Neural cell (in vitro differentiated cells): ENCODE measurements around the gene RANBP1. TPM values are rescaled to one million over a fixed set of nuclear protein-coding genes. Genes with fewer than 3 reads are reported as not detected.

ENCODE experiments used
- H2AFZ ChIP-seq: fragments of 200-600, 300-800 bp; sonication (generic), shearing (Covaris generic); 2 replicates; pipeline ENCODE4 v1.6.0; 2014; ENCODE audit warnings: low read depth, mild to moderate bottlenecking, antibody characterized with exemption, low read length, moderate library complexity
- H3F3A ChIP-seq: fragments of 200-600 bp; shearing (Covaris generic); 2 replicates; pipeline ENCODE4 v1.6.1; 2016; ENCODE audit warnings: mild to moderate bottlenecking, moderate library complexity, mixed read lengths, antibody characterized with exemption, low read length; ENCODE audit not compliant: insufficient read depth, poor library complexity, severe bottlenecking
- H3K27ac ChIP-seq: fragments of 200-600, 300-800 bp; sonication (generic), shearing (Covaris generic); 2 replicates; pipeline ENCODE4 v1.5.1; 2014; ENCODE audit warnings: mild to moderate bottlenecking, low read length, moderate library complexity
- H3K27me3 ChIP-seq: fragments of 300-800, 200-600 bp; sonication (generic), shearing (Covaris generic); 2 replicates; pipeline ENCODE4 v1.6.0; 2014; ENCODE audit warnings: mild to moderate bottlenecking, low read depth, low read length, moderate library complexity; ENCODE audit not compliant: insufficient read depth
- H3K36me3 ChIP-seq: fragments of 300-800, 200-600 bp; sonication (generic), shearing (Covaris generic); 2 replicates; pipeline ENCODE4 v1.5.1; 2014; ENCODE audit warnings: mild to moderate bottlenecking, antibody characterized with exemption, low read length, moderate library complexity; ENCODE audit not compliant: insufficient read depth
- H3K4me2 ChIP-seq: fragments of 300-800, 200-600 bp; sonication (generic), shearing (Covaris generic); 2 replicates; pipeline ENCODE4 v1.6.0; 2014; ENCODE audit warnings: mild to moderate bottlenecking, low read length
- H3K4me3 ChIP-seq: fragments of 300-800, 200-600 bp; sonication (generic), shearing (Covaris generic); 2 replicates; pipeline ENCODE4 v1.5.1; 2014; ENCODE audit warnings: mild to moderate bottlenecking, low read length, moderate library complexity
- H3K79me2 ChIP-seq: fragments of 200-600 bp; shearing (Covaris generic); replicated peaks from 2 replicates; pipeline ENCODE4 v1.6.0; 2014; ENCODE audit warnings: mild to moderate bottlenecking, low read length, moderate library complexity; ENCODE audit not compliant: insufficient read depth
- H3K9ac ChIP-seq: fragments of 300-800, 200-600 bp; sonication (generic), shearing (Covaris generic); 2 replicates; pipeline ENCODE4 v1.6.1; 2016; ENCODE audit warnings: mild to moderate bottlenecking, low read length, mixed read lengths
- H3K9me2 ChIP-seq: fragments of 200-600 bp; shearing (Covaris generic); 2 replicates; pipeline ENCODE4 v1.6.1; 2016; ENCODE audit warnings: mild to moderate bottlenecking, low read length, mixed read lengths; ENCODE audit not compliant: insufficient read depth
- H3K9me3 ChIP-seq: fragments of 200-600, 300-800 bp; sonication (generic), shearing (Covaris generic); 2 replicates; pipeline ENCODE4 v1.6.1; 2016; ENCODE audit warnings: mild to moderate bottlenecking, mixed run types, low read length, moderate library complexity, mixed read lengths
- H4K20me1 ChIP-seq: fragments of 200-600 bp; shearing (Covaris generic); 2 replicates; pipeline ENCODE4 v1.6.1; 2016; ENCODE audit warnings: mild to moderate bottlenecking, mixed run types; ENCODE audit not compliant: insufficient read depth
- EP300 ChIP-seq: fragments of 450-650 bp; conservative IDR thresholded peaks from 2 replicates; pipeline ENCODE4 v1.6.1; 2014; ENCODE audit warnings: antibody characterized with exemption, mild to moderate bottlenecking, moderate library complexity; ENCODE audit not compliant: poor library complexity, severe bottlenecking
- EZH2 ChIP-seq: fragments of 200-600, 300-800 bp; shearing (Covaris generic), sonication (generic); IDR thresholded peaks from 2 replicates; pipeline ENCODE4 v1.6.1; 2014; ENCODE audit warnings: antibody characterized with exemption, low read length, borderline replicate concordance, mild to moderate bottlenecking; ENCODE audit not compliant: insufficient read depth, poor library complexity, severe bottlenecking
- MXI1 ChIP-seq: fragments of 450-650 bp; conservative IDR thresholded peaks from 2 replicates; pipeline ENCODE4 v1.6.1; 2014; ENCODE audit warnings: antibody characterized with exemption, mild to moderate bottlenecking; ENCODE audit not compliant: poor library complexity, severe bottlenecking
- POLR2AphosphoS5 ChIP-seq: IDR thresholded peaks from 2 replicates; pipeline ENCODE4 v1.6.1; 2012
- RAD21 ChIP-seq: fragments of 450-650 bp; conservative IDR thresholded peaks from 2 replicates; pipeline ENCODE4 v1.6.1; 2014; ENCODE audit warnings: antibody characterized with exemption, mild to moderate bottlenecking, moderate library complexity
- SMC3 ChIP-seq: fragments of 450-650 bp; conservative IDR thresholded peaks from 2 replicates; pipeline ENCODE4 v1.6.1; 2014; ENCODE audit warnings: antibody characterized with exemption, mild to moderate bottlenecking, moderate library complexity; ENCODE audit not compliant: poor library complexity
- TAF1 ChIP-seq: IDR thresholded peaks from 2 replicates; pipeline ENCODE4 v1.6.1; 2012; ENCODE audit warnings: low read depth
- polyA plus RNA-seq: library from polyadenylated mRNA; depleted of rRNA; stranded (reverse); fragments of >200 nt; gene quantifications from 2 replicates; pipeline ENCODE4 v1.2.3, GENCODE V29; 2014
- TF ChIP-seq, protein P1 (sequence below): fragments of 450-650 bp; IDR thresholded peaks from 2 replicates; pipeline ENCODE4 v1.5.1; 2014; ENCODE audit warnings: antibody characterized with exemption, mild to moderate bottlenecking, moderate library complexity; ENCODE audit not compliant: poor library complexity, severe bottlenecking
- TF ChIP-seq, protein P2 (sequence below): IDR thresholded peaks from 2 replicates; pipeline ENCODE4 v1.6.1; 2012; ENCODE audit warnings: borderline replicate concordance

The RANBP1 gene
- polyA plus RNA-seq, 1 donor from 2014 or later = 360 TPM

DNA sequence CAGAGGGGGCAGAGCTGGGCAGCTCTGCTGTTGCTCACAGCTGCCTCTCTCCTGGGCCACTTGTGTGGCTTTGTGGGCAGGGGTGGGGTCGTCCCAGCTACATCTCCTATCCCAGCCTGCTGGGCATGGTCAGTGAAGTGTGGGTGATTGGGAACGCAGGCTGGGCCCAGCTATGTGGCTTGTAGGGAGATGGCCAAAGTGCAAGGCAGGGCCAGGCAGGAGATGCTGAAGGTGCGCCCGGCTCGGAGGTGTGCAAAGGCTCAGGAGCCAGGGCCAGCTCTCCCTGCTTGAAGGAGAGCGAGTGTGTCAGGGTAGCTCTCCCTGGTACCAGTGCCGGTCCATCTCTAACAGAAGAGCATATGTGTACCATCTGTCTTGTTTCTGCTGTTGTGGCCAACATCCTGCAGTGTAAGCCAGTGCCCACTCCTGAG lies 8.4 kb upstream of the RANBP1 start:
- H2AFZ ChIP-seq = no peak overlapping the region
- H3F3A ChIP-seq = no peaks in the 10 kb centered on the region
- H3K9me3 ChIP-seq = no peaks in the 10 kb centered on the region
- H3K27ac ChIP-seq = no peak overlapping the region
- no peak overlapping the region for H3K9ac ChIP-seq
- H3K27me3 ChIP-seq = no peaks in the 10 kb centered on the region
- no peaks in the 10 kb centered on the region for H3K9me2 ChIP-seq
- H3K36me3 ChIP-seq = peaks cover 14% of the 10 kb centered on the region
- peaks cover 5% of the 10 kb centered on the region for H3K79me2 ChIP-seq
- TF ChIP-seq POLR2AphosphoS5 (no peak), SMC3 (no peak), EZH2 (no peak), TAF1 (no peak), MXI1 (no peak), RAD21 (no peak)
- TF ChIP-seq, protein P1, sequence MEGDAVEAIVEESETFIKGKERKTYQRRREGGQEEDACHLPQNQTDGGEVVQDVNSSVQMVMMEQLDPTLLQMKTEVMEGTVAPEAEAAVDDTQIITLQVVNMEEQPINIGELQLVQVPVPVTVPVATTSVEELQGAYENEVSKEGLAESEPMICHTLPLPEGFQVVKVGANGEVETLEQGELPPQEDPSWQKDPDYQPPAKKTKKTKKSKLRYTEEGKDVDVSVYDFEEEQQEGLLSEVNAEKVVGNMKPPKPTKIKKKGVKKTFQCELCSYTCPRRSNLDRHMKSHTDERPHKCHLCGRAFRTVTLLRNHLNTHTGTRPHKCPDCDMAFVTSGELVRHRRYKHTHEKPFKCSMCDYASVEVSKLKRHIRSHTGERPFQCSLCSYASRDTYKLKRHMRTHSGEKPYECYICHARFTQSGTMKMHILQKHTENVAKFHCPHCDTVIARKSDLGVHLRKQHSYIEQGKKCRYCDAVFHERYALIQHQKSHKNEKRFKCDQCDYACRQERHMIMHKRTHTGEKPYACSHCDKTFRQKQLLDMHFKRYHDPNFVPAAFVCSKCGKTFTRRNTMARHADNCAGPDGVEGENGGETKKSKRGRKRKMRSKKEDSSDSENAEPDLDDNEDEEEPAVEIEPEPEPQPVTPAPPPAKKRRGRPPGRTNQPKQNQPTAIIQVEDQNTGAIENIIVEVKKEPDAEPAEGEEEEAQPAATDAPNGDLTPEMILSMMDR = no peak
- no peak overlapping the region for H3K4me2 ChIP-seq
- no peak overlapping the region for H3K4me3 ChIP-seq
- H4K20me1 ChIP-seq = peaks cover 6% of the 10 kb centered on the region

DNA sequence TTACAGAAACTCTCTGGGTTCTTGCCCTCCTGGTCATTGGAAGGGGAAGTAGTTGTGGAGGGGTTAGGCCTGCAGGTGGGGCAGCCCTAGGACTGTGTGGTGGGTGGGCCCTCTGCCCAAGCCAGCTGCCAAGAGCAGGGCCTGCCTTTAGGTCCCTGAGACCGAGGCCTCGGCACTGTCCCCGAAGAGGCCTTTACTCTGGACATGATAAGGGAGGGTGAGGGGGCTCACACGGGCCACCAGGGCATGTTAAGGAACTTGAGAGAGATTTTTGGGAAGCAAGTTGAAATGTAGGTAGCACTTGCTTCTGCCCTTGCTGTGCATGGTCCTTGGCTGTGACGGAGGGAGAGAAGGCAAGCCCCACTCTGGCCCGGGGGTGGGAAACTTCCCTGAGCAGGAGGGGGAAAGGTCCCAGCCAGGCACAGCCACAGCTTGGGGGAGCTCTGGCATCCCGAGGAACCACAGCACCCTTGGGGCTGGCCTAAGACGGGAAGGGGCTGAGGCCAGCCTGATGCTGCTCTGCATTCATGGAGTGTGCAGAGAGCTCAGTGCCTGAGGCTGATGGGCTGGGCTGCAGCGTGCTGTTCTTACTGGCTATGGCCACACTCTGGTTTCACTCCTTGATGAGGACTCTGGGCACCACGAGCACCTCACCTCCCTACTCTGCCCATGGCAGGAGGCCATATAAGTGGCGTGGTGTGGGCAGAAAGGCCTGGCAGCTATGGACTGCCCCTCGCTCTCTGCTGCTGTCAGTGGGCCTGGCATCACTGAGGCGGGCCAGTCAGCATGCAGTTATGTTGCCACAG lies 7.8 kb upstream of the RANBP1 start:
- peaks cover 3% of the 10 kb centered on the region for H3K79me2 ChIP-seq
- no peaks in the 10 kb centered on the region for H3K9me3 ChIP-seq
- H4K20me1 ChIP-seq = peaks cover 6% of the 10 kb centered on the region
- no peaks in the 10 kb centered on the region for H3K27me3 ChIP-seq
- no peak overlapping the region for H3K4me2 ChIP-seq
- no peak overlapping the region for H3K27ac ChIP-seq
- no peak for TF ChIP-seq SMC3
- TF ChIP-seq MXI1 = no peak
- TF ChIP-seq TAF1 = no peak
- TF ChIP-seq, protein P2, sequence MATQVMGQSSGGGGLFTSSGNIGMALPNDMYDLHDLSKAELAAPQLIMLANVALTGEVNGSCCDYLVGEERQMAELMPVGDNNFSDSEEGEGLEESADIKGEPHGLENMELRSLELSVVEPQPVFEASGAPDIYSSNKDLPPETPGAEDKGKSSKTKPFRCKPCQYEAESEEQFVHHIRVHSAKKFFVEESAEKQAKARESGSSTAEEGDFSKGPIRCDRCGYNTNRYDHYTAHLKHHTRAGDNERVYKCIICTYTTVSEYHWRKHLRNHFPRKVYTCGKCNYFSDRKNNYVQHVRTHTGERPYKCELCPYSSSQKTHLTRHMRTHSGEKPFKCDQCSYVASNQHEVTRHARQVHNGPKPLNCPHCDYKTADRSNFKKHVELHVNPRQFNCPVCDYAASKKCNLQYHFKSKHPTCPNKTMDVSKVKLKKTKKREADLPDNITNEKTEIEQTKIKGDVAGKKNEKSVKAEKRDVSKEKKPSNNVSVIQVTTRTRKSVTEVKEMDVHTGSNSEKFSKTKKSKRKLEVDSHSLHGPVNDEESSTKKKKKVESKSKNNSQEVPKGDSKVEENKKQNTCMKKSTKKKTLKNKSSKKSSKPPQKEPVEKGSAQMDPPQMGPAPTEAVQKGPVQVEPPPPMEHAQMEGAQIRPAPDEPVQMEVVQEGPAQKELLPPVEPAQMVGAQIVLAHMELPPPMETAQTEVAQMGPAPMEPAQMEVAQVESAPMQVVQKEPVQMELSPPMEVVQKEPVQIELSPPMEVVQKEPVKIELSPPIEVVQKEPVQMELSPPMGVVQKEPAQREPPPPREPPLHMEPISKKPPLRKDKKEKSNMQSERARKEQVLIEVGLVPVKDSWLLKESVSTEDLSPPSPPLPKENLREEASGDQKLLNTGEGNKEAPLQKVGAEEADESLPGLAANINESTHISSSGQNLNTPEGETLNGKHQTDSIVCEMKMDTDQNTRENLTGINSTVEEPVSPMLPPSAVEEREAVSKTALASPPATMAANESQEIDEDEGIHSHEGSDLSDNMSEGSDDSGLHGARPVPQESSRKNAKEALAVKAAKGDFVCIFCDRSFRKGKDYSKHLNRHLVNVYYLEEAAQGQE = no peak
- no peak for TF ChIP-seq EZH2
- TF ChIP-seq, protein P1 = no peak
- TF ChIP-seq RAD21 = no peak
- no peak for TF ChIP-seq EP300
- no peak for TF ChIP-seq POLR2AphosphoS5
- H3F3A ChIP-seq = no peaks in the 10 kb centered on the region
- H3K36me3 ChIP-seq = peaks cover 14% of the 10 kb centered on the region
- no peaks in the 10 kb centered on the region for H3K9me2 ChIP-seq
- H2AFZ ChIP-seq = no peak overlapping the region
- H3K4me3 ChIP-seq = no peak overlapping the region
- no peak overlapping the region for H3K9ac ChIP-seq
